Heart left ventricle (tissue), 16 donors: Measurements from ENCODE around the gene GOLGA8B. TPM values are rescaled to one million over a fixed set of nuclear protein-coding genes. Genes with fewer than 3 reads are reported as not detected.

Experiments
- ATAC-seq, 4 donors: fragments of 200-7000 bp; cut with Tn5 transposase; one replicate each; pipeline ENCODE4 v1.9.1; 2020 to 2022; ENCODE audit warnings: moderate library complexity in 4 of 4, mild to moderate bottlenecking in 3 of 4, moderate number of reproducible peaks in 1 of 4
- DNase-seq, 5 donors: peaks; one replicate each; pipeline ENCODE4 v3.0.0-alpha.2; 2020
- H3K27ac ChIP-seq, 12 donors: fragments of 200-600 bp; sonication (generic) in 4 of 12; one replicate each; pipeline versions ENCODE4 v1.5.0 to v1.8.0; 2016 to 2022; ENCODE audit warnings: mild to moderate bottlenecking in 2 of 12
- H3K27me3 ChIP-seq, 9 donors: fragments of 200-600 bp; sonication (generic) in 2 of 9; one replicate each; pipeline versions ENCODE4 v1.5.1 to v1.8.0; 2016 to 2022; ENCODE audit warnings: mild to moderate bottlenecking in 3 of 9
- H3K36me3 ChIP-seq, 9 donors: fragments of 200-600 bp; sonication (generic) in 2 of 9; one replicate each; pipeline versions ENCODE4 v1.5.0 to v1.8.0; 2018 to 2022; ENCODE audit warnings: mild to moderate bottlenecking in 2 of 9
- H3K4me1 ChIP-seq, 12 donors: fragments of 200-600 bp; sonication (generic) in 4 of 12; one replicate each; pipeline versions ENCODE4 v1.5.0 to v1.8.0; 2016 to 2022; ENCODE audit warnings: mild to moderate bottlenecking in 3 of 12
- H3K4me3 ChIP-seq, 12 donors: fragments of 200-600 bp; sonication (generic) in 4 of 12; one replicate each; pipeline versions ENCODE4 v1.5.0 to v1.8.0; 2017 to 2022; ENCODE audit warnings: mild to moderate bottlenecking in 9 of 12, moderate library complexity in 4 of 12
- H3K9me3 ChIP-seq, 12 donors: fragments of 200-600 bp; sonication (generic) in 4 of 12; one replicate each; pipeline versions ENCODE4 v1.5.0 to v1.8.0; 2016 to 2022; ENCODE audit warnings: mild to moderate bottlenecking in 1 of 12
- CTCF ChIP-seq, 12 donors: fragments of 200-600 bp; sonication (generic) in 4 of 12; IDR thresholded peaks; one replicate each; pipeline versions ENCODE4 v1.5.0 to v1.8.0; 2018 to 2022; ENCODE audit warnings: antibody characterized with exemption in 12 of 12, mild to moderate bottlenecking in 5 of 12
- POLR2A ChIP-seq, 2 donors: fragments of 450-650 bp; IDR thresholded peaks; one replicate each; pipeline ENCODE4 v1.6.1; 2017; ENCODE audit warnings: antibody characterized with exemption in 2 of 2, mild to moderate bottlenecking in 2 of 2, moderate library complexity in 2 of 2
- WGBS, 4 donors: extraction: QIAGEN DNeasy Blood & Tissue Kit in 2 of 4; methylation state at CpG; one replicate each; pipeline versions ENCODE4 v1.1.5 to v1.1.7; 2013 to 2018; 5-methylcytosine and 5-hydroxymethylcytosine counted together
- intact Hi-C, 10 donors: fragments of 100-400 bp; cut with DNase I; formaldehyde crosslinking; loops; one replicate each; pipeline versions ENCODE4 v1.11.1 to v1.14.2; 2022
- polyA plus RNA-seq, 2 donors: library from polyadenylated mRNA; stranded (reverse); fragments of 200-250 nt; gene quantifications; one replicate each; pipeline ENCODE4 v1.2.3, GENCODE V29; 2013
- total RNA-seq, 9 donors: library from RNA; depleted of rRNA in 2 of 9; stranded (reverse); fragments of >200 nt in 2 of 9; fragmentation: NEBNext Ultra II Directional in 3 of 9; extraction: Animal tissue kit (Norgen Biotek cat#: 25700) in 3 of 9; gene quantifications; one replicate each; pipeline versions ENCODE4 v1.1.0 to v1.2.4, GENCODE V29; 2016 to 2023
- donor health status: ischemic (EF 13 %, LVEDD 7.1; RV severe dilation, severe dysfunction).
- donor health status: healthy with polysubstance abuse.
- donor health status: DM: no; HTN: yes; CAD: no.
- donor health status: DM: no; HTN: no; CAD: no.
- donor health status: ischemic (EF 25% LVEDD 6.9; RV normal size, moderate dysfunction).
- donor health status: ischemic (EF 25% LVEDD 5.7; RV mildly dilated, moderate dysfunction).
- donor health status: healthy.
- donor health status: DM: yes; HTN: yes; CAD: no.
- donor health status: ischemic (EF 35%, LVEDD 5.7; RV mildly dilated, moderate dysfunction).
- donor health status: nonischemic (EF 11% LVEDD 7.7; RV severe dilation, severe dysfunction).
- donor health status: DM: yes; HTN: yes; CAD: no.
- donor health status: PGD.
- donor health status: ischemic (EF 29% LVEDD 5.4; RV normal size, mild dysfunction).
- donor health status: nonischemic (EF 23%, LVEDD 6.1; RV moderate dilation, normal function).

GOLGA8B gene
- total and polyA plus RNA-seq, 11 donors = 3.6 to 39.0 (median 18.4) TPM

GRCh38 chr15:34618073-34618472, 34.6 kb upstream of the GOLGA8B start:
- intact Hi-C loops = no loop called here
- ATAC-seq = no peak
- 65 to 71% (median 67%) methylated on average over 2 of the region's 2 CpGs for WGBS, 4 donors

GRCh38 chr15:34616613-34617012, 33.2 kb upstream of the GOLGA8B start:
- Histone ChIP-seq H3K4me1 (peaks cover 0 to 13% (median 0%) of the 10 kb centered on the region in 12 donors), H3K27ac (no peak overlapping the region), H3K9me3 (no peaks in the 10 kb centered on the region), H3K27me3 (no peaks in the 10 kb centered on the region), H3K36me3 (no peaks in the 10 kb centered on the region), H3K4me3 (no peak overlapping the region)
- DNase-seq = peak in 2 of 5 donors; percentile 9 to 32
- ATAC-seq = peak; percentile 64 to 91 (median 87)
- WGBS, 4 donors = 40 to 48% (median 43%) methylated on average over 5 of the region's 5 CpGs
- intact Hi-C loops = no loop called here
- no peak for TF ChIP-seq POLR2A (IDR thresholded peaks at IDR 0.05)
- peak in 7 of 12 donors; percentile 8 to 42 (median 19) for TF ChIP-seq CTCF (IDR thresholded peaks at IDR 0.05)

More at GRCh38 chr15:34618073-34618472, 34.6 kb upstream of the GOLGA8B start:
- H3K27me3 ChIP-seq = no peaks in the 10 kb centered on the region
- H3K36me3 ChIP-seq = no peaks in the 10 kb centered on the region
- no peak overlapping the region for H3K27ac ChIP-seq
- DNase-seq = no peak
- no peak overlapping the region for H3K4me3 ChIP-seq
- TF ChIP-seq POLR2A (IDR thresholded peaks at IDR 0.05) (no peak), CTCF (IDR thresholded peaks at IDR 0.05) (no peak)
- peaks cover 0 to 13% (median 0%) of the 10 kb centered on the region in 12 donors for H3K4me1 ChIP-seq
- H3K9me3 ChIP-seq = no peaks in the 10 kb centered on the region

DNA sequence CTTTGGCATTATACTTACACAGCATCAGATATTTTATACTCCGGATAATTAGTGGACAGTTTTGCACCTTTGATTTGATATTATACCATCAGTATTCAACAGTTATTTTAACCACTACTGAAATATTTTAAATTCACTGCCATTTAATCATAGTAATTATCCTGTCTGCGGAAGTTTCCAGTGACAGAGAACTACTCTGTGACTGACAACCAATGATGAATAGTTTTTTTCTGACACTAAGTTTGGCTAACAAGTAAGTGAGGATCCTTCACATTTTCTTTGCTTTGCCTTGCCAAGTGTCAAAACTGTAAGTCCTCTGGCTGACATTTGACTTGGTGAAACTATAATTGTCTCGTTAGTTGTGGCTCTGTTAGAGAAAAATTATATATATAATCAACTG, 30.5 kb upstream of the GOLGA8B start:
- 69 to 86% (median 75%) methylated on average over 3 of the region's 3 CpGs for WGBS, 4 donors
- DNase-seq (no peak), ATAC-seq (no peak)
- no peak for TF ChIP-seq POLR2A (IDR thresholded peaks at IDR 0.05)
- TF ChIP-seq CTCF (IDR thresholded peaks at IDR 0.05) = no peak
- H3K9me3 ChIP-seq = no peaks in the 10 kb centered on the region
- peaks cover 0 to 15% (median 4%) of the 10 kb centered on the region in 12 donors for H3K4me1 ChIP-seq
- intact Hi-C loops = no loop called here
- no peak overlapping the region for H3K27ac ChIP-seq
- H3K36me3 ChIP-seq = no peaks in the 10 kb centered on the region
- no peak overlapping the region for H3K4me3 ChIP-seq
- H3K27me3 ChIP-seq = no peaks in the 10 kb centered on the region

- intact Hi-C loops = no loop called here
- Histone ChIP-seq H3K9me3 (no peaks in the 10 kb centered on the region), H3K4me3 (no peak overlapping the region), H3K27me3 (no peaks in the 10 kb centered on the region), H3K4me1 (peaks cover 0 to 15% (median 4%) of the 10 kb centered on the region in 12 donors), H3K36me3 (no peaks in the 10 kb centered on the region), H3K27ac (no peak overlapping the region)
- no peak for DNase-seq
- TF ChIP-seq CTCF (IDR thresholded peaks at IDR 0.05) (no peak), POLR2A (IDR thresholded peaks at IDR 0.05) (no peak)
- 38 to 42% (median 40%) methylated on average over 2 of the region's 2 CpGs for whole genome bisulfite sequencing, 4 donors
- ATAC-seq = no peak
Observed at GRCh38 chr15:34613301-34613700, 29.9 kb upstream of the GOLGA8B start.
